ENCODE data around the gene DCUN1D3.
"Not testable (repeated sequence)": the region's sequence is repeated elsewhere in the genome, so short reads cannot be mapped to it uniquely, and the experiment has no call there.

The DCUN1D3 gene

DNA sequence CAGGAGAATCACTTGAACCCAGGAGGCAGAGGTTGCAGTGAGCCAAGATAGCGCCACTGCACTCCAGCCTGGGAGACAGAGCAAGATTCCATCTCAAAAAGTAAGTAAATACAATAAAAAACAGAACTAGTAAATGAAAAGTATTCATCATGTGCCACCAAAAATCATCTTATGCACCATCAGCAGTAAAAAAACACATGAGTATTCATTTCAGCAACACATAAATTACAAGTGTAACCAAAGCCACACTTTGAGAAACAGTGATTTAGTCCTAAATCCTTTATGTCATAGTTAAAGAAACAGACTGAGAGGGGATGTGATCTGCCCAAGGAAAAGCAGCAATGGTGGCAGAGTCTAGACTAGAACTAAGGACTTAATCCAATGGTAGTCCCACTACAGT is 13.0 kb downstream of the DCUN1D3 start:
- DNase-seq (ENCODE audit: low read depth in 2 of 2), result no peak

GRCh38 chr16:20886320-20886719 is 13.8 kb downstream of the DCUN1D3 start:
- DNase-seq (ENCODE audit: low read depth in 2 of 2), result no peak

- DNase-seq (ENCODE audit: low read depth in 2 of 2), result no peak
Observed at GRCh38 chr16:20884240-20884556, 16.0 kb downstream of the DCUN1D3 start.

- DNase-seq (ENCODE audit: low read depth in 2 of 2), result no peak
Observed at GRCh38 chr16:20883554-20884239, 16.5 kb downstream of the DCUN1D3 start.

- DNase-seq (ENCODE audit: low read depth in 2 of 2), result no peak
Observed at GRCh38 chr16:20881503-20881878, 18.7 kb downstream of the DCUN1D3 start.

GRCh38 chr16:20880867-20881502 is 19.2 kb downstream of the DCUN1D3 start:
- no peak for DNase-seq (ENCODE audit: low read depth in 2 of 2)

DNA sequence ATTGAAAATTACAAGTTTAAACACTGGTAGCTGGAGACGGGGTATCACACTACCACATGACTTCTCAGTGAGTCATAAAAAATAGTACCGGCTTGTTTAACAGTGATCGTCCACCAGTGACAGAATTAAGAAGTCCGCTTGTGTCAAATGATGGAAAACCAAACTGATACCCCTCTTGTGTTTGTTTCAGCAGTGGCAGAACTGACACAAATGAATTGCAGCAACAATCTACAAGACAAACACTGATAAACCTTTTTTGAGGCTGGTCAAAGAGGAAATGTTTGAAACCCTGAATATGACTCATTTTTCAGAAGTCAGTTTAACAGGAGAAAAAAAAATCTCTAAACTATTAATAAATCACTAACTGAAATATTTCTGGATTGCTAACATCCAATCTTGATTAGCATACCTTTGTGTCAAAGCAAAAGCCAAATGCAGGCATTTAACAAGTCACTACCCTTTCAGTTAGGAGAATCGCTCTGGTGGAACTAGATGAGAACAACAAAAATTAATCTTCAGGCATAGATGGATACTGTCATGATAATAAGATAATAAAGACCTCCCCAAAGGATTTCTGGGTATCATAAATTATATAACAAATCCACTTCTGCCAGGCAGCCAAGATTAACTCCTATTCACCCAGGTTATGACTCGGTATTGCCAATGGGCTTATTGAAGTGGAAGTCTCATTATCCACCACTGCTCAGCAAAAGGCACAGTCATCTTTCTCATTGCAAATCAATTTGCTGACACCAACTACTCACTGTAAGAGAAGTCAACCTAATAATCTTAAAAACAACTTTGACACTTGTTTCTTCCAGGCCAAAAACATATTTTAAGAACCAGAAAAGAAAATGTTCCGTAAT is 20.8 kb downstream of the DCUN1D3 start:
- DNase-seq (ENCODE audit: low read depth in 2 of 2), result no peak

DNA sequence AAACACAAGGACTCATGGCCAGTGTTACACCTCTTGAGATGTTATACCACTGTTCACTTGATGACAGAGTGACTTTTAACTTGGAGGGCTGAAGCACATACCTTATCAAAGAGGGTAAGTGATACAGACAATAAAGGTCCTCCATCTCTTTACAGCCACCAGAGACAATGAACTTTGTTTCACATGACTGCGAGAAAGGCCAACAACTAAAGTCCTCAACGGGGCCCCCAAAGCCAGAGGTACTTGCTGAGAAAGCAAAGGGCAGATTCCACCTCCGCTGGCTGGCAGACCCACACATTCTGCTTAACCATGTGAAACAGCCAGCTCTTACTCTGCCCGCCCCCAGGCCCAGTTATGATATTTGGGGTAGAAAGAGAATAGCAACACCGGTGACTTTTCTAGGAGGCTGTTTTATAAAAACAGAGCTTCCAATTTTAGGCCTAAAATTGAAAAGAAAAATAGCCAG is 21.4 kb downstream of the DCUN1D3 start:
- DNase-seq (ENCODE audit: low read depth in 2 of 2), result no peak

GRCh38 chr16:20875355-20875650 is 24.9 kb downstream of the DCUN1D3 start:
- no peak for DNase-seq (ENCODE audit: low read depth in 2 of 2)

GRCh38 chr16:20874088-20874581 is 26.0 kb downstream of the DCUN1D3 start:
- no peak for DNase-seq (ENCODE audit: low read depth in 2 of 2)

DNA sequence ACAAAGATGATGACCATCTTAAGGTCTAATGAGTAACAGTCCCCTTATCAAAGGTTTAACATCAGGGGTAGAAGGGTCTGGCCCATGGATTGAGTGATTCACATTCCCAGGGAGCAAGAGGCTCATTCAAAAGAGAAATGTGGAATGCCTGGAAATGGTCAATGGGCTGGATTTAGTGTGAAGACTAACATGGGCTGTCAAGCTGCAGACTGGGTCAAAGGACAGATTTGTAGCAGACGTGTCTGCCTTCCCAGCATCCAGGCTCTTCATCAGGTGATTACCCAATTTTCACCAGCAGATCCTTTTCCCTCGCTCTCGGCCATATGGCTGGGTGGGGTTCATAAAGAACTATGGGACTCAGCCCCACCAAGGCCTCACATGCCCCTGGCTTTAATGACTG is 26.8 kb downstream of the DCUN1D3 start:
- no peak for DNase-seq (ENCODE audit: low read depth in 2 of 2)

- DNase-seq (ENCODE audit: low read depth in 2 of 2), result no peak
Observed at GRCh38 chr16:20871941-20872815, 28.0 kb downstream of the DCUN1D3 start.

GRCh38 chr16:20871258-20871657 is 28.9 kb downstream of the DCUN1D3 start:
- DNase-seq (ENCODE audit: low read depth in 2 of 2), result no peak

GRCh38 chr16:20870122-20870820 is 29.9 kb downstream of the DCUN1D3 start:
- no peak for DNase-seq (ENCODE audit: low read depth in 2 of 2)

DNA sequence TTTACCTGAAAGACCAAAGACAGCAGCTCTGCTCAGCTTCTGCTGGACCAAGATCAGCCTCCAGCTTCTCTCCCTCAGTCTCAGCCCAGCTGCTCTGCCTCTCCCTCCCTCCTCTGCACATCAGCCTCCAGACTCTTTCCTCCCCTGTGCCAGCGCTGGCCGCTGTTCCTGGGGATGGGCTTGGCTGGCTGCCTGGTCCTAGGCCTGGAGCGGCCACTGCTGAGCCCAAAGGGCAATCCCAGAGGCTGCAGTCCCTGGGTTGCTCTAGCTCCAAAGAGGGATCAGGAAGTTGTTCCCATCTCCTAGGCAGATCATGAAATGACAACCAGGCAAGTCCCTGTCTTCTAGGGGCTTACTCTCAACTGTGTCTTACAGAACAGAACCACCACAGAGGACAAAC is 31.3 kb downstream of the DCUN1D3 start:
- DNase-seq (ENCODE audit: low read depth in 2 of 2), result no peak

GRCh38 chr16:20867585-20867984 is 32.6 kb downstream of the DCUN1D3 start:
- DNase-seq (ENCODE audit: low read depth in 2 of 2), result no peak

DNA sequence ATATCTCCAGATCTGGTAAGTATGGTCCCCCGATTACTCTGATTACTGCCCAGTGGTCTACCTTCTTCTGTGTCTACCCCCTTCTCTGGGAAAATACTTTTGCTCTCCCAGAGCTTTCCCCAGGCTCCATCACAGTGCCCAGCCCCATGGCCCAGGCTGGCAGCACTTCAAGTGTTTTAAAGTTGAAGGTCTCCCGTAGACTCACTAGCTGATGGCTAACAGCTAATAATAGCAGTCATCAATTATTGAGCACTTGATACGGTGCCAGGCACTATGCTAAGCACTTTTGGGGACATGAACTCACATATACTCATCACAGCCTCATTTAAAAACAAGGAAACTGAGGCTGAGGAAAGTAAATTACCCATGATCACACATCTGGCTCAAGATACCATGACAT is 33.4 kb downstream of the DCUN1D3 start:
- no peak for DNase-seq (ENCODE audit: low read depth in 2 of 2)

- no peak for DNase-seq (ENCODE audit: low read depth in 2 of 2)
Observed at GRCh38 chr16:20866145-20866772, 33.9 kb downstream of the DCUN1D3 start.

- no peak for DNase-seq (ENCODE audit: low read depth in 2 of 2)
Observed at GRCh38 chr16:20865420-20866131, 34.6 kb downstream of the DCUN1D3 start.

DNA sequence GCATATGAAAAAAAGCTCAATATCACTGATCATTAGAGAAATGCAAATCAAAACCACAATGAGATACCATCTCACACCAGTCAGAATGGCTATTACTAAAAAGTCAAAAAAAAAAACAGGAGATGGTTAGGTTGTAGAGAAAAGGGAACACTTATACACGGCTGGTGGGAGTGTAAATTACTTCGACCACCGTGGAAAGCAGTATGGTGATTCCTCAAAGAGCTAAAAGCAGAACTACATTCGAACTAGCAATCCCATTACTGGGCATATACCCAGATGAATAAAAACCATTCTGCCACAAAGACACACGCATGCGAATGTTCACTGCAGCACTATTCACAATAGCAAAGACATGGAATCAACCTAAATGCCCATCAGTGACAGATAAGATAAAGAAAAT is 35.8 kb downstream of the DCUN1D3 start:
- not testable (repeated sequence) for DNase-seq (ENCODE audit: low read depth in 2 of 2)

All from stimulated activated CD8-positive, alpha-beta memory T cell treated with anti-CD3 and anti-CD28 coated beads, Interleukin-2, amount 100 ng/mL, for 48 hours (primary cell).